ENCODE measurements around the gene PPP1R37.

- TF ChIP-seq ZBTB49 (tag by site-specific recombination; IDR thresholded peaks at IDR 0.05; ENCODE audit: low read depth): no peak
- no peak for TF ChIP-seq PATZ1 (tag by site-specific recombination; IDR thresholded peaks at IDR 0.05)
- no peak for TF ChIP-seq ZNF629 (tag by site-specific recombination; IDR thresholded peaks at IDR 0.05)
- TF ChIP-seq, protein P1, sequence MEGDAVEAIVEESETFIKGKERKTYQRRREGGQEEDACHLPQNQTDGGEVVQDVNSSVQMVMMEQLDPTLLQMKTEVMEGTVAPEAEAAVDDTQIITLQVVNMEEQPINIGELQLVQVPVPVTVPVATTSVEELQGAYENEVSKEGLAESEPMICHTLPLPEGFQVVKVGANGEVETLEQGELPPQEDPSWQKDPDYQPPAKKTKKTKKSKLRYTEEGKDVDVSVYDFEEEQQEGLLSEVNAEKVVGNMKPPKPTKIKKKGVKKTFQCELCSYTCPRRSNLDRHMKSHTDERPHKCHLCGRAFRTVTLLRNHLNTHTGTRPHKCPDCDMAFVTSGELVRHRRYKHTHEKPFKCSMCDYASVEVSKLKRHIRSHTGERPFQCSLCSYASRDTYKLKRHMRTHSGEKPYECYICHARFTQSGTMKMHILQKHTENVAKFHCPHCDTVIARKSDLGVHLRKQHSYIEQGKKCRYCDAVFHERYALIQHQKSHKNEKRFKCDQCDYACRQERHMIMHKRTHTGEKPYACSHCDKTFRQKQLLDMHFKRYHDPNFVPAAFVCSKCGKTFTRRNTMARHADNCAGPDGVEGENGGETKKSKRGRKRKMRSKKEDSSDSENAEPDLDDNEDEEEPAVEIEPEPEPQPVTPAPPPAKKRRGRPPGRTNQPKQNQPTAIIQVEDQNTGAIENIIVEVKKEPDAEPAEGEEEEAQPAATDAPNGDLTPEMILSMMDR (tag by site-specific recombination; IDR thresholded peaks at IDR 0.05): no peak
- TF ChIP-seq ZNF114 (tag by site-specific recombination; IDR thresholded peaks at IDR 0.05): no peak
- TF ChIP-seq TCF7L2 (IDR thresholded peaks at IDR 0.05; ENCODE audit: borderline replicate concordance, low read depth, low read length): no peak
- TF ChIP-seq ZNF660 (tag by site-specific recombination; IDR thresholded peaks at IDR 0.05): no peak
- TF ChIP-seq ZNF324 (tag by site-specific recombination; IDR thresholded peaks at IDR 0.05): no peak
- TF ChIP-seq INSM2 (tag by site-specific recombination; IDR thresholded peaks at IDR 0.05): no peak
- TF ChIP-seq KLF10 (tag by site-specific recombination; IDR thresholded peaks at IDR 0.05): no peak
- TF ChIP-seq YY1 (tag by site-specific recombination; IDR thresholded peaks at IDR 0.05): no peak
- no peak for TF ChIP-seq ZNF521 (tag by site-specific recombination; IDR thresholded peaks at IDR 0.05)
- TF ChIP-seq ZNF626 (tag by site-specific recombination; IDR thresholded peaks at IDR 0.05): no peak
- TF ChIP-seq ZNF837 (tag by site-specific recombination; IDR thresholded peaks at IDR 0.05): no peak
Measured at GRCh38 chr19:45195764-45196163, 102.8 kb downstream of the PPP1R37 start.

Measured in HEK293 (cell line).